ENCODE data around the gene OBSL1.

OBSL1 gene

DNA sequence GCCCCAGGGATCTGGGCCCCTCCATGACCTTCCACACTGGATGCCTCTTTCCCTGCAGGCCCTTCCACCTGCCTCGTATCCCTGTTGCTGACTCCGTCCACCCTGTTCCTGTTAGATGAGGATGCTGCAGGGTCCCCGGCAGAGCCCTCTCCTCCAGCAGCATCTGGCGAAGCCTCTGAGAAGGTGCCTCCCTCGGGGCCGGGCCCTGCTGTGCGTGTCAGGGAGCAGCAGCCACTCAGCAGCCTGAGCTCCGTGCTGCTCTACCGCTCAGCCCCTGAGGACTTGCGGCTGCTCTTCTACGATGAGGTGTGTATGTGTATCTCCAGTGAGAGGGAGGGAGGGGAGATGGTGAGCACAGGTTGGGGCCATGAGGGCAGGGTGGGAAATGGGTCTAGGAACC lies 43.7 kb upstream of the OBSL1 start:
- DNase-seq (ENCODE audit: low spot score) = no peak
- no peak for TF ChIP-seq CTCF (IDR thresholded peaks at IDR 0.05; ENCODE audit: extremely low read depth, insufficient read depth, missing control alignments)
- in situ Hi-C loops (cut with MboI; ENCODE audit: low pct_unique_long_range_greater_than_20kb, low sequenced_read_pairs, unreplicated experiment) = no loop called here

DNA sequence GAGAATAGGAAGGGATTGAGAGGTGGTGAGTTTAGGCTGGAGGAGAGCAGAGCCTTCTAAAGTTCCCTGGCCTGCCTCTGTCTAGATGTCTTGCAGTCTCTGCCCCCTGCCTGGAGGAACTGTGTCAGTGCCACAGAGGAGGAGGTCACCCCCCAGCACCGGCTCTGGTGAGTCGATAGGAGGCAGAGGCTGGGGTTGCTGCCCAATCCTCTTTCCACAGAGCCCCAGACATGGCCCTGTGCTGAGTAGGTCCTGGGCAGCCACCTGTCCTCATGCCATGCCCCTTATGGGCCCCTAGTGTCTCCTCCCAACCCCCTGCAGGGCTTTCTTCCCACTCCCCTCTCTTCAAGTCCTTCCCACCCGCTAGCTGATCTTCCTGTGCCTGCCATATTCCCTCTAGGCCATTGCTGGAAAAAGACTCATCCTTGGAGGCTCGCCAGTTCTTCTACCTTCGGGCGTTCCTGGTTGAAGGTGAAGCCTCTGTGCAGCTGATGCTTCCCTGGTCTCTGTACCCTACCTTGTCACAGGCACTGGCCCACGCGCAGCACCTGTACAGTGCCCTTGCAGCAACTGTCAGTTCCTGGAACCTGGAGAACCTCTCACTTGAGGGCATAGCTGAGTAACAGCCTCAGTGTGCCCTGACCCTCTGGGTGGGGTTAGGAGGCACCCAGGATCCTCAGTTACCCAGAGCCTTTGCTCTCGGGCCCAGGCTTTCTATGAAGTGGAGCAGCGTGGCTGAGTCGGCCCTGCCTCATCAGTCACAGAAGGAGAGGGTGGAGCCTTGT lies 42.9 kb upstream of the OBSL1 start:
- in situ Hi-C loops (cut with MboI; ENCODE audit: low pct_unique_long_range_greater_than_20kb, low sequenced_read_pairs, unreplicated experiment) = no loop called here
- no peak for DNase-seq (ENCODE audit: low spot score)
- TF ChIP-seq CTCF (IDR thresholded peaks at IDR 0.05; ENCODE audit: extremely low read depth, insufficient read depth, missing control alignments) = no peak

DNA sequence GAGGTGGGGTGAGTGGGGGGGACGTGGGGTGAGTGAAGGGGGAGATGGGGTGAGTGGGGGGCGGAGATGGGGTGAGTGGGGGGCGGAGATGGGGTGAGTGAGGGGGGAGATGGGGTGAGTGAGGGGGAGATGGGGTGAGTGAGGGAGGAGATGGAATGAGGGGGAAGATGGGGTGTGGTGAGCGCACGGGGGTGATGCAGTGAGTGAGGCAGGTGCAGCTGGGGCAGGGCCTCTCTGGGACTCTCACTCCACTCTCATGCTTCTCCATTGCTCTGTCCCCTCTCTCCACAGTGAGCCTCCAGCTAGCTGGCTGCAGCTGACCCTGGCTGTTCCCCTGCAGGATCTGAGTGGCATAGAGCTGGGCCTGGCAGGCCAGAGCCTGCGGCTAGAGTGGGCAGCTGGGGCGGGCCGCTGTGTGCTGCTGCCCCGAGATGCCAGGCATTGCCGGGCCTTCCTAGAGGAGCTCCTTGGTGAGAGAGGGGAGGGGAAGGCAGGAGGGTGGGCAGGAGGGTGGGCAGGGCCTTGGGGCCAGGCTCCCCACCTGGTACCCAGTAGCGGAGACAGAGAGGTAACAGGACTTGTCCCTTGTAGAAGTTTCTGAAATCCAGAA lies 42.2 kb upstream of the OBSL1 start:
- in situ Hi-C loops (cut with MboI; ENCODE audit: low pct_unique_long_range_greater_than_20kb, low sequenced_read_pairs, unreplicated experiment) = no loop called here
- no peak for TF ChIP-seq CTCF (IDR thresholded peaks at IDR 0.05; ENCODE audit: extremely low read depth, insufficient read depth, missing control alignments)
- no peak for DNase-seq (ENCODE audit: low spot score)

- in situ Hi-C loops (cut with MboI; ENCODE audit: low pct_unique_long_range_greater_than_20kb, low sequenced_read_pairs, unreplicated experiment) = no loop called here
- TF ChIP-seq CTCF (IDR thresholded peaks at IDR 0.05; ENCODE audit: extremely low read depth, insufficient read depth, missing control alignments) = no peak
- DNase-seq (ENCODE audit: low spot score) = no peak
Measured at GRCh38 chr2:219612577-219613286, 41.4 kb upstream of the OBSL1 start.

- in situ Hi-C loops (cut with MboI; ENCODE audit: low pct_unique_long_range_greater_than_20kb, low sequenced_read_pairs, unreplicated experiment) = no loop called here
- TF ChIP-seq CTCF (IDR thresholded peaks at IDR 0.05; ENCODE audit: extremely low read depth, insufficient read depth, missing control alignments) = no peak
- DNase-seq (ENCODE audit: low spot score) = no peak
Measured at GRCh38 chr2:219611866-219612576, 40.7 kb upstream of the OBSL1 start.

GRCh38 chr2:219611306-219611705 lies 40.0 kb upstream of the OBSL1 start:
- no peak for DNase-seq (ENCODE audit: low spot score)

More at GRCh38 chr2:219611306-219611705, 40.0 kb upstream of the OBSL1 start:
- in situ Hi-C loops (cut with MboI; ENCODE audit: low pct_unique_long_range_greater_than_20kb, low sequenced_read_pairs, unreplicated experiment) = no loop called here
- TF ChIP-seq CTCF (IDR thresholded peaks at IDR 0.05; ENCODE audit: extremely low read depth, insufficient read depth, missing control alignments) = no peak
